Measurements from ENCODE around the gene KCNT1.

DNA sequence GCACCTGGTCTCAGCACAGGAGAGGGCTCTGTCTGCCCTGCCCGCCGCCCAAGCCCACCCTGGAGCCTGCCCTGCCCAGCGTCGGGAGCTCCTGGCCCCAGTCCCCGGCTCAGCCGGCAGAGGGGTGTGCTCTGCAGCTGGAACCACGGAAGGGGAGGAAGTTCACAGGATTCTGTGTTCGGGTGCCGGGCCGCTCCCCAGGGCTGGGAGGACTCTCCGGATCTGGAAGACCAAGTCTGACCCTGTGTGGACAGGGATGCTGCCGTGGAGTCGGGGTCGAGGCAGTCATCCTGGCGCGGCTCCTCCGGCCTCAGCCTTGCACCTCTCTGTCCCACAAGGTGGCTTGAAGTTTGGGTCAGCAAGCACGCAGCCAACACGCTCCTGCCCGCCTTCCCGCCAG, 78.6 kb downstream of the KCNT1 start:
- TF ChIP-seq CTCF (IDR thresholded peaks at IDR 0.05) (no peak), POLR2A (IDR thresholded peaks at IDR 0.05) (no peak)
